ENCODE data around the gene TNS3. TPM values are rescaled to one million over a fixed set of nuclear protein-coding genes. Genes with fewer than 3 reads are reported as not detected.

TNS3 gene
- total and polyA plus RNA-seq, 9 donors: 20.2 to 49.1 (median 29.7) TPM

DNA sequence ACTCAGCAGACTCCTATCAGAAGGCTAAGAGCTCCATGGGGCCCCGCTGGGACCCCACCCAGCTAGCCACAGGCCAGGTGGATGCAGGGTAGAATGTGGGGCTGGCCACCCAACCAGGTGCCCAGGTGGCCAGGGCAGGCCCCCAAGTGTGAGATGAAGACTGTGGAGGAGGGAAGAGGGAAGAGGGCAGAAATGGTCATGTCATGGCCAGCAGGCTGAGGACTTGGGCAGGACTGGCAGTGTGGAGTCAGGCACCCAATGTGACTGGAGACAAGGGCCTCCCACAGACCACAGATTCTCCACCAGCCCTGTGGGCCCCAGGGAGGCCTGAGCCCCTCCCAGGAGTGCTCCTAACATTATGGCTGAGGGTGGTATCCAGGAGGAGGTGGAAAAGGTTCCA, 141.6 kb downstream of the TNS3 start:
- Histone ChIP-seq H3K4me3 (ENCODE audit: low read length) (no peak overlapping the region), H3K27ac (ENCODE audit: low read length) (no peak overlapping the region), H3K9me3 (replicated peaks; ENCODE audit: control insufficient read depth, low read depth, low read length) (no peaks in the 10 kb centered on the region), H3K4me1 (ENCODE audit: control insufficient read depth, insufficient read depth, low read length) (peaks cover 15% of the 10 kb centered on the region), H3K27me3 (ENCODE audit: control insufficient read depth, insufficient read depth, low read length) (no peaks in the 10 kb centered on the region), H3K36me3 (ENCODE audit: control insufficient read depth, insufficient read depth, low read length) (peaks cover 18% of the 10 kb centered on the region)
- WGBS (ENCODE audit: insufficient coverage): no CpG with 5 or more reads among the region's 1 CpG
- DNase-seq: no peak

- DNase-seq: no peak
- Histone ChIP-seq H3K9me3 (replicated peaks; ENCODE audit: control insufficient read depth, low read depth, low read length) (no peaks in the 10 kb centered on the region), H3K4me1 (ENCODE audit: control insufficient read depth, insufficient read depth, low read length) (peaks cover 6% of the 10 kb centered on the region), H3K4me3 (ENCODE audit: low read length) (no peak overlapping the region), H3K36me3 (ENCODE audit: control insufficient read depth, insufficient read depth, low read length) (peaks cover 27% of the 10 kb centered on the region), H3K27me3 (ENCODE audit: control insufficient read depth, insufficient read depth, low read length) (no peaks in the 10 kb centered on the region), H3K27ac (ENCODE audit: low read length) (no peak overlapping the region)
- 96% methylated on average over 16 of the region's 17 CpGs for WGBS (ENCODE audit: insufficient coverage)
Observed at GRCh38 chr7:47439181-47439667, 142.7 kb downstream of the TNS3 start.

DNA sequence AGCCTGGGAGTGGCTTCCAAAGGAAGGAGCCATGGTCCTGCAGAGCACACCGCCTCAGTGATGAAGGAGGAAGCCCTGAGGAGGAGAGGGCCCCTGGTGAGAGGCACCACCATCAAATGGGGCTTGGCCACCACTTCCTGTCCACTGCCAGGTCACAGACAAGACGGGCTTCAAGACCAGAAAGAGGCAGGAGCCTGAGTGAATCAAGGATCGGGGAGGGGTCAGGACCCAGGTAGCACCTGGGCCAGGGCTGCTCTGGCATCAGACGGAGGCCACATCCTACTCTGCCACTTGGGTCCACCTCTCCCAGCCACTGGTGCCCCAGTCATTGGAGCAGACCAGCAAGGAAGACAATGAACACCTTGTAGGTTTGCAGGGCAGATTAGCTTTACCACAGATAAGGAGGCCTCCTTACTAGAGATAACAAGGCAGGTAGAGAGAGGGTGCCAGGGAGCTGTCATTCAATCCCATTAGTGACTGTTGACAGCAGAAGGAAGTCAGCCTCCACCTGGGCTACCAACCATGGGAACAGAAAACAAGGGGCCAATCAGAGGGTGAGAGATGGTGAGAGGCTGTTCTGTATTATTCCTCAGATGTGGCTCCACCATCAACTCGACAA, 143.4 kb downstream of the TNS3 start:
- peaks cover 30% of the 10 kb centered on the region for H3K36me3 ChIP-seq (ENCODE audit: control insufficient read depth, insufficient read depth, low read length)
- 92% methylated on average over 4 of the region's 5 CpGs for WGBS (ENCODE audit: insufficient coverage)
- no peak overlapping the region for H3K4me3 ChIP-seq (ENCODE audit: low read length)
- no peak for DNase-seq
- peaks cover 6% of the 10 kb centered on the region for H3K4me1 ChIP-seq (ENCODE audit: control insufficient read depth, insufficient read depth, low read length)
- no peak overlapping the region for H3K27ac ChIP-seq (ENCODE audit: low read length)
- no peaks in the 10 kb centered on the region for H3K9me3 ChIP-seq (replicated peaks; ENCODE audit: control insufficient read depth, low read depth, low read length)
- no peaks in the 10 kb centered on the region for H3K27me3 ChIP-seq (ENCODE audit: control insufficient read depth, insufficient read depth, low read length)

DNA sequence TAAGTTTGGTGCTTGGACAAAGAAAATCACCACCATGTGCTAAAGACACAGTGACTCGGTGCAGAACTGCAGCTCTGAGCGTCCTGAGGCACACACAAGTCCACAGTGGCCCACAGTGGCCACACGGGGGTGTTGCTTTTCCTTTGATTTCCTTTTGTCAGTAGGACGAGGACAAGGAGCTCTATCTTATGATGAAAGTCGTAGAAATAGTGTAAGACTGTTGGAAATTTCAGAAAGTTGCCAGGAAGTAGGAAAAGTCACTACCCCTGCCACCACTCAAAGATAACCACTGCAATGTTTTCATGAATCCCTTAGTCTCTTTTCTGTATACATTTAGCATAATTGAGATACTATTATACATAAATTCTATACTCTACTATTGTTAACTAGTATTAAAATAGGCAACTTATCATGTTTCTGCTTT, 146.0 kb downstream of the TNS3 start:
- no peaks in the 10 kb centered on the region for H3K27me3 ChIP-seq (ENCODE audit: control insufficient read depth, insufficient read depth, low read length)
- H3K9me3 ChIP-seq (replicated peaks; ENCODE audit: control insufficient read depth, low read depth, low read length): no peaks in the 10 kb centered on the region
- H3K36me3 ChIP-seq (ENCODE audit: control insufficient read depth, insufficient read depth, low read length): peaks cover 30% of the 10 kb centered on the region
- H3K4me3 ChIP-seq (ENCODE audit: low read length): no peak overlapping the region
- DNase-seq: peak; percentile 84
- 15% methylated on average over 2 of the region's 5 CpGs for WGBS (ENCODE audit: insufficient coverage)
- H3K27ac ChIP-seq (ENCODE audit: low read length): no peak overlapping the region
- H3K4me1 ChIP-seq (ENCODE audit: control insufficient read depth, insufficient read depth, low read length): no peaks in the 10 kb centered on the region

- DNase-seq: no peak
- Histone ChIP-seq H3K4me1 (ENCODE audit: control insufficient read depth, insufficient read depth, low read length) (peaks cover 3% of the 10 kb centered on the region), H3K27ac (ENCODE audit: low read length) (no peak overlapping the region), H3K27me3 (ENCODE audit: control insufficient read depth, insufficient read depth, low read length) (no peaks in the 10 kb centered on the region), H3K9me3 (replicated peaks; ENCODE audit: control insufficient read depth, low read depth, low read length) (no peaks in the 10 kb centered on the region), H3K4me3 (ENCODE audit: low read length) (no peak overlapping the region), H3K36me3 (ENCODE audit: control insufficient read depth, insufficient read depth, low read length) (peaks cover 21% of the 10 kb centered on the region)
- WGBS (ENCODE audit: insufficient coverage): no CpG with 5 or more reads among the region's 2 CpGs
Observed at GRCh38 chr7:47433564-47433895, 148.4 kb downstream of the TNS3 start.

GRCh38 chr7:47432671-47433563, 149.0 kb downstream of the TNS3 start:
- no peak overlapping the region for H3K4me3 ChIP-seq (ENCODE audit: low read length)
- WGBS (ENCODE audit: insufficient coverage): 67% methylated on average over 9 of the region's 17 CpGs
- no peaks in the 10 kb centered on the region for H3K27me3 ChIP-seq (ENCODE audit: control insufficient read depth, insufficient read depth, low read length)
- DNase-seq: peak; percentile 65
- H3K4me1 ChIP-seq (ENCODE audit: control insufficient read depth, insufficient read depth, low read length): peaks cover 8% of the 10 kb centered on the region
- no peak overlapping the region for H3K27ac ChIP-seq (ENCODE audit: low read length)
- H3K36me3 ChIP-seq (ENCODE audit: control insufficient read depth, insufficient read depth, low read length): peaks cover 15% of the 10 kb centered on the region
- no peaks in the 10 kb centered on the region for H3K9me3 ChIP-seq (replicated peaks; ENCODE audit: control insufficient read depth, low read depth, low read length)

DNA sequence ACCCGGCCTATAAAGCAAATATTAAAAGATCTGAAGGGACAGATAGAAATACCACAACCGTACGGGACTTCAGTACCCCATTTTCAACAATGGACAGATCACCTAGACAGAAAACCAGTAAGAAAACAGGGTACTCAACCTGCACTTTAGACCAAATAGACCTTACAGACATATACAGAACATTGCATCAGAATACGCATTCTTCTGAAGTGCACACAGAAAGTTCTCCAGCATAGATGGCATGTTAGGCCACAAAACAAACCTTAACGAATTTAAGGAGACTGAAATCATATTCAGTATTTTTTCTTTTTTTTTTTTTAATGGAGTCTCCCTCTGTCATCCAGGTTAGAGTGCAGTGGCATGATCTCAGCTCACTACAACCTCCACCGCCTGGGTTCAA, 151.5 kb downstream of the TNS3 start:
- H3K36me3 ChIP-seq (ENCODE audit: control insufficient read depth, insufficient read depth, low read length): peaks cover 22% of the 10 kb centered on the region
- DNase-seq: no peak
- H3K4me3 ChIP-seq (ENCODE audit: low read length): no peak overlapping the region
- no peaks in the 10 kb centered on the region for H3K27me3 ChIP-seq (ENCODE audit: control insufficient read depth, insufficient read depth, low read length)
- peaks cover 12% of the 10 kb centered on the region for H3K4me1 ChIP-seq (ENCODE audit: control insufficient read depth, insufficient read depth, low read length)
- no peaks in the 10 kb centered on the region for H3K9me3 ChIP-seq (replicated peaks; ENCODE audit: control insufficient read depth, low read depth, low read length)
- H3K27ac ChIP-seq (ENCODE audit: low read length): no peak overlapping the region
- WGBS (ENCODE audit: insufficient coverage): no CpG with 5 or more reads among the region's 6 CpGs

DNA sequence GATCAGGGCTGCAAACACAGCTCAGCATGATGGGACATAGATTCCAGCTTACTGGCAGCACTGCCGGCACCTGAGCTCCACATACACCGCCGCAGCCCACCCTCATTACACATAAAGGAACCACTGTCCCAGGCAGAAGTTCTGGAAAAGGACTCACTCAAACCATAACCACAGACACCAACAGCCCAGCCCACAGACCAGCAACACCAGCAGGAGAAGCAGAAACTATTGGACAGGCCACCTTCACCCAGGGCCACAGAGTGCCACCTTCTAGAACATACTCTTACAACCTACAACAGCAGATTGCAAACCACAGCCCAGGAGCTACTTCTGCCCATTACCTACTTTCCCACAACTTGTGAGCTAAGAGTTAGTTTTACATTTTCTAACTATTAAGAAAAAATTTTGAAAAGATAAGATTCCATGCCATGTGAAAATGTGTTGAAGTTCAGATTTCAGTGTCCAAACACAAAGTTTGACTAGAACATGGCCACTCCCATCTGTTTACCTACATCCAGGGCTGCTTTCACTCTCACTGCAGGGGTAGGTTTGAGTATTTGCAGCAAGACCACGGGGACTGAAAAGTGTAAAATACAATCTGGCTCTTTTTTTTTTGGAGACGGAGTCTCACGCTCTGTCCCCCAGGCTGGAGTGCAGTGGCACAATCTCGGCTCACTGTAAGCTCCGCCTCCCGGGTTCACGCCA, 153.0 kb downstream of the TNS3 start:
- H3K4me3 ChIP-seq (ENCODE audit: low read length): no peak overlapping the region
- peaks cover 12% of the 10 kb centered on the region for H3K4me1 ChIP-seq (ENCODE audit: control insufficient read depth, insufficient read depth, low read length)
- 97% methylated on average over 4 of the region's 10 CpGs for WGBS (ENCODE audit: insufficient coverage)
- H3K27me3 ChIP-seq (ENCODE audit: control insufficient read depth, insufficient read depth, low read length): no peaks in the 10 kb centered on the region
- no peaks in the 10 kb centered on the region for H3K9me3 ChIP-seq (replicated peaks; ENCODE audit: control insufficient read depth, low read depth, low read length)
- DNase-seq: no peak
- H3K27ac ChIP-seq (ENCODE audit: low read length): peak overlapping the region; percentile 2
- H3K36me3 ChIP-seq (ENCODE audit: control insufficient read depth, insufficient read depth, low read length): peaks cover 22% of the 10 kb centered on the region

DNA sequence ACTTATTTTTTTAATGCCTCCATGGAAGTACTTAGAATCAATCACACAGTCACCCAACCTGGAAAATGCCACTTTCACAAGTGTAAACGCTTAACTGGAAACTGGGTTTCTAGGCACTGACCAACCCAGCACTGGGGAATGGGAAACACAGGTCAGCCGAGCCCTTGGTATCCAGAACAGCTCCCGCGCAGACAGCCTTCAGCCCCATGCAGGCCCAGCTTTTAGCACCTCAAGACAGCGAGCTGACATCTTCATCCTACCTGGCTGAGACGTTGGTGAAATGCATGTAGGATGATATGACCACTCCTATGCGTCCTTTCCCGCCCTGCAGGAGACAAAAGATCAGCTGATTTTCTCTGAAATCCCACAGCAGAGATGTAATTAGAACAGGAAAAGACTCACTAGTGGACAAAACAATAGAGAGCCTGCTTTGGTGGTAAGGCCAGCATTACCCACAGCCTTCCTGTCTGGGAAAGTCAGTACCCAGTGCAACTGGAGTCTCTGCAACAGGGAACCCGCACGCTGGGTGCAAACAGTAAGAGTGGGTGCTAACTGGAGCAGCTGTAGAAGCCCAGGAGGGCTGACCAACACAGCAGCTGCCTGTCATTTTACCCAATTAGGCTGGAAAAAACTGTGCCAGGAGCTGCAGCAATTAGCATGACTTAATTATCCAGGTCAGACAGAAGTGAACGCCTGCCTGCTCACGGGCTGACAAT, 153.7 kb downstream of the TNS3 start:
- H3K36me3 ChIP-seq (ENCODE audit: control insufficient read depth, insufficient read depth, low read length): peaks cover 27% of the 10 kb centered on the region
- 80% methylated on average over 10 of the region's 12 CpGs for WGBS (ENCODE audit: insufficient coverage)
- H3K4me1 ChIP-seq (ENCODE audit: control insufficient read depth, insufficient read depth, low read length): peaks cover 15% of the 10 kb centered on the region
- H3K4me3 ChIP-seq (ENCODE audit: low read length): no peak overlapping the region
- DNase-seq: no peak
- peak overlapping the region; percentile 2 for H3K27ac ChIP-seq (ENCODE audit: low read length)
- H3K9me3 ChIP-seq (replicated peaks; ENCODE audit: control insufficient read depth, low read depth, low read length): no peaks in the 10 kb centered on the region
- no peaks in the 10 kb centered on the region for H3K27me3 ChIP-seq (ENCODE audit: control insufficient read depth, insufficient read depth, low read length)
